GM19452 (cell line): Measurements from ENCODE around the gene NSD2.

Source experiments
- ATAC-seq: cut with Tn5 transposase; IDR thresholded peaks from one replicate; pipeline ENCODE4 v1.9.1; 2021; ENCODE audit not compliant: unreplicated experiment

NSD2 gene

DNA sequence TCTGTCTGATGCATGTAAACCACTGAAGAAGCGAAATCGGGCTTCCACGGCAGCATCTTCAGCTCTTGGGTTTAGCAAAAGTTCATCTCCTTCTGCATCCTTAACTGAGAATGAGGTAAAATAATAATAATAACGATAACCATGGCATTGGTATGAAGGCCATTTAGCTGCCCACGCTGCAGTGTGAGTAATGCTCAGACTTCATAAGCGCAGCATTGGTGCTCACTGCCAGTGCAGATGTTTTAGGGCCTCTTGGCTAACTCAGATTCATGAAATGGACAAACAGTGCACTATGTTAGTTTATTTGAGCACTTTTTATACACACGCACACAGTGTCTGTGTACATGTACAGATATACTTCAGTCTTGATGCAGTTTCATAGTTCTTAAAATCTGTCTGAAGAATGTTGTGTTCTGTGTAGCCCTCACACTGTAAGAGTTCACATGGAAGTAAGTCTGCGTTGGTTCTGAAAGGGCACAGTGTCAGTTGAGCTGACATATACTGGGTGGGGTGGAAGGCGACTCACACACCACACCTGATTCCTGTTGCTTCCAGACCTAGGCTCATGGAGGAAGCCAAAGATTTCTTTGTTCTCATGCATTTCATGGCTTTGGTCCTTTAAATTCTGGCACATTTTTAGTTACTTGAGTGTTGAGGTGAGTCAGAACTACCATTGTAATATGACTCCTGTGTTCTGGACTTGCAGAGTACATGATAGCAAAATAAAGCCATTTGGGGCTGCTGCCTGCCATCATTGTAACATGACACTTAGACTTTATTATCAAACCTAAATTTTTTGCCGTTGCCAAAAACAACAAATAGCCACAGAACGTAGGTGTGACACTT lies 68.7 kb downstream of the NSD2 start:
- no peak for ATAC-seq

DNA sequence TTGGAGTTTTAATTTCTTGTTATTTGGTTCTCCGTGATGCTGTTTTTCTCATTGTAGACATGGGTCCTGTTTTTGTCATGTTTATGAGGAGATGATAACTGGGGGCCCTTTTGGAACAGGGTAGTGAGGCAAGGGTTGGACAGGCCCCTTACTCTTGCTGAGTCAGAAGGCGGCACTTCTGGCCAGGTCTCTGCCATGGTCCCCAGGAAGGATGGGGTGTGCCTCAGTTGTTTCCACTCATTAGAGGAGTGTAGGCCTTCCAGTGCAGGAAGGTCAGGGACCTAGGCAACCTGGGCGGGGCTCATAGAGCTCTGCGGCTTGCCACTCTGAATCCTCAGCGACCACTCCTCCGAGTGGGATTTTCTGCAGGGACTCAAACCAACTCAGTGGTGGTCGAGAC lies 69.4 kb downstream of the NSD2 start:
- no peak for ATAC-seq

DNA sequence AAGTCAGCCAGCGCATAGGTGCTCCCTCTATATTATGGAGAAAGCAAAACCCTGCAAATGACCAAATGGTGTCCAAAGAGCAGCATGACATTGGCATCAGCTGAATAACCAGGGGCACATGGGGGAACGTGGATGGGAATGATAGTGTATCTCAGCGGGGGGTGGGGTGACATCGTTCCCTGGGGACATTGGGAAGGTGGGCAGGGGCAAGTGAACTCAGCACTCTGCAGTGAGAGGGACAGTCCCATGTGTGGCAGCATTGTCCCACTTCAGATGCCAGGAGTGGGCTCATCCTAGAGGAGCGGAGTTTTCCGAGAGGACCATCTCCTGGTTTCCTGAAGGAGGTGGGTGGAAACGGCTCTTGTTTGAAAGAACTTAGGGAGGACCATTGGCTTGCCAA lies 72.7 kb downstream of the NSD2 start:
- ATAC-seq = no peak

DNA sequence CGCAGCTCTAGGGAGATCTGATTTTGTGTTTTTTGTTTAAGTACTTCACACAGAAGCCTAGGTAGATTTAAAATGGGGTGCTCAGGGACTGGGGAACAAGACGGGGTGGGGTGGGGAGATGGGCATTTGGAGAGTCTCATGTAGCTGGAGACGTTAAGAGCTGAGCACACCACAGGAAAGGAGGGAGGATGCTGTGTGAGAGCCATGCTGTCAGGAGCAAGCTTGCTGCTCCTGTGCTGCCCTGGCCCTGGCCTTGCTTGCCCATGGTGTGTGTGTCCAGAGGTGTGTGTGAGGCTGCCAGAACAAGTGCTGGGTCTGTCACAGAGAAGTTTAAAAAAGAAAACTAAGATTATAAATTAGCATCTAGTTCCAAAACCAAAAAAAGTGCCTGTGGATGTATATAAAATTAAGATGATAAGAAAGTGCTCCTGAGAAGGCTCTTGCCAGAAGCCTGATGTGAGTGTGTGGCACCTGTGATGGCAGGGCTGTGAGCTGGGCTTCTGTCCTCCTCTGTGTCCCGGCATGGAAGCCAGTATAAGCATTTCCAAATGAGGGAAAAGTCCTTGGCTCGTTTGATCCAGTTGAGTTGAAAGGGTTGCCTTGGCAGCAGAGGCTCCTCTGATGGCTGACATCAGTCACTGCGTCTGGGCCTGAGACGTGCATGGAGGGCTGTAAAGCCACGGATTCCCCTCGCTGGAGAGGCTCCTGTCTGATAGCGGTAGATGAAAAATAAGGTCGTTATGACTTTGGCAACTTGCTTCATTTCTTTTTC lies 74.1 kb downstream of the NSD2 start:
- no peak for ATAC-seq

DNA sequence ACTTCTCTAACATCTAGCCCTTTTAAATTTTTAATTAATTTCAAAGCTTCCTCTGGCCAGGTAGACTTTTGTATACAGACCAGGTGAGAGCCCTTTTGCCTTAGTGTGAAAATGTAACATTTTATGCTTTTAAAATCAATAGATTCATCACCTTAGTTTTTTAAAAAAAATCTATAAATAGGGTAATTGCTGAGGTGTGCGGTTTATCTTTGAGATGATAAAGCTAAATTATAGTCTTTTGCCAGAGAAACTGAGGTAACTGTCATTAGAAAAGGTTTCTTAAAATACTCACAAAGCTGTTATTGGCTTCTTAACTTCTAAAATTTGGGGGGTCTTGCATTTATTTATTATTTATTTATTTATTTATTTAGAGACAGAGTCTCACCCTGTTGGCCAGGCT lies 74.7 kb downstream of the NSD2 start:
- ATAC-seq = no peak

DNA sequence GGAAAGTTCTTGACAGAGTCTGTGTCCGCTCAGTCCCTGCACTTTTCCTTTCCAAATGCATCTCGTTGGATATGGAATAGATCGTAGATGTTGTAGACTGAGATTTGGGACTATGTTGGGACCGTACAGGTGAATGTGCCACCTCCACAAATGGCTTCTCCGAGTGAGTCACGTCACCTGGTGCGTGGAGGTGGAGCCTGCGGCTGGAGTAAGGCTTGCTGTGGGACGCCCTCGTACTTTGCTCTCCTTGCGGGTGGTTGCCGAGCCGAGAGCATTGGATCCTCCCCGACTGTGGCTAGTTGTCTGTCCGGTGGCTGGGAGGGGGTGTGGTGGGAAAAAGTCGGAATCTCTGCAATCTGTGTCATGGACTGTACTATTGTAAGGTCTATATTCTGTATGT lies 77.0 kb downstream of the NSD2 start:
- no peak for ATAC-seq

DNA sequence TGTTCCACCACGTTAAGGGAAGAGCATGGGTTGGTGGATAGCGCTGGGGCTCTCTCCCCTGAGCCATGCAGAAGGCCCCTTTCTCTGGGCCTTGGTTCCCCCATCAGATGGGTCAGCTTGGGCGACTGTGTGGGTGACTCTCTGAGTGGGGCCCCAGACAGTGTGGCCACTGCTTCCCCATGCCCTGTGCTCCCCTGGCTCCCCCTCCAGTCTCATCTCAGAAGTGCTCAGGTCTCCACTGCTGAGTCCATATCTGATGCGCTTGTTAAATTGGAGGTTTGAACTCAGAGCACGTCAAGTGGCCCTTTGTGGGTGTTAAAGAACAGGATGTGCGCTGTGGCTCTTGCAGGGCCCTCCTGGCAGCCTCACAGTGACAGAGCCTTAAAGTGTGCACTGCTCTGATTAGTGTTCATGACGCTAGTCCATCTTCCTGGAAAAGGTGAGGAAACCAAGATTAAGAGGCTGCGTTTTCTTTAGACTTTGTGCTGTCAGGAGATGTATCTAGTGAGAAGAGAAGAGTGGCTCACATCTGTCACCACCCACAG lies 77.8 kb downstream of the NSD2 start:
- no peak for ATAC-seq

DNA sequence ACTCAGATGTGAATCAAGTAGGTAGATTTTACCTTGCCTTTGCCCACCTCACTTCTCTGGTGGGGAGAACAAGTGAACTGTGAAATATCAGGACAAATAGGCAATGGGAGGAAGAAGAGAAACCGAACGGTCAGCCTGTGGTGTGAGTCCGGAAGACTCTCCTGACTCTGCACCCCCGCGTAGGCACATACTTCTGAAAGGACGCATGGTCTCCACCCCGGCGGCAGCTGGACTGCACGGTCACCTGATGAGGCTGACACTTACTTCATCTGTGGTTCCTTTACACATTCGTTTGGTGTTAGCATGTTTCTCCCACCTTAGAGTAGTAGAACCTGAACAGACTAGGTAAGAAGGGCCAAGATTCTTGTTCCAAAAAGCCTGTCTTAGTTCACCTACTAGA lies 79.2 kb downstream of the NSD2 start:
- no peak for ATAC-seq

DNA sequence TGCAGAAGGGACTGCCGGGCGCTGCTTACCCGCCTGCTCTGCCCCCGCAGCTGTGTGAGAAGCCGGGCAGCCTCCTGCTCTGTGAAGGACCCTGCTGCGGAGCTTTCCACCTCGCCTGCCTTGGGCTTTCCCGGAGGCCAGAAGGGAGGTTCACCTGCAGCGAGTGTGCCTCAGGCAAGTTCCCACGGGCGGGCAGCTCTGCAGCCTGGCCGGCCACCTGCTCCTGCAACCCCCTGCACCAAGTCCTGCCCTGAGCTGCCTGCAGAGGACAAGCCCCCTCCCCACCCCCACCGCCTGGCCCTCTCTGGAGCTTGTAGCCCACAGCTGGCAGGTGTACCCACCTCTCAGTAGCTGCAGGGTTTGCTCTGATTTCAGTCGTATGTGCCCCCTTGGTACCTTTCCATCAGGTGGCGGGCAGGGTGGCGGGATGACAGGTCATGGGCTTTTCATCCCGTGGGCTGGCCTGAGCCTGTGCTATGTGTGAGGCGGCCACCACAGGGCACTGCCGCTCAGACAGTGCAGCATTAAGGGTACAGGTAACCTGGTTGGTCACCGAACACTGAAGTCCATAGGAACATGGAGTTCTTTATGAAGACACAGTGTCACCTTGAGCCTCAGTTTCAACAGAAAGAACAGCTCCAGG lies 81.0 kb downstream of the NSD2 start:
- no peak for ATAC-seq

DNA sequence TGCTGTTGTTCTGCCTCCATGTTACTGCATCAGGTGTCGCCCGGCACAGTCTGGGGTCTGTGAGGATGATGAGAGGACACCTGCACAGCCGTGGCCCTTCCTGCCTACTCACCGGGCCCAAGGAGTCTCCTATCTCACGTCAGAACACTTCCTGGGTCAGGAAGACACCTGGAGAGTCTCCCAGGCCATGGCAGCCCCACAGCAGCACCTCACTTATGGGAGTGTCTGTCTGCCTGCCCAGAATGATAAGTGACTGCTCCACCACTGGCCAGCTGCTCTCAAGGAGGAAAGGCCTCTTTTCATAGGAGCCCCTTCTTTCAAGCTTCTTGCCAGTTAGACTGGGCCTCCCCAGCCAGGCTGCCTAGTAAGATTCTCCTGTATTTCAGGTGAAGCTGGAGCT lies 81.5 kb downstream of the NSD2 start:
- no peak for ATAC-seq

DNA sequence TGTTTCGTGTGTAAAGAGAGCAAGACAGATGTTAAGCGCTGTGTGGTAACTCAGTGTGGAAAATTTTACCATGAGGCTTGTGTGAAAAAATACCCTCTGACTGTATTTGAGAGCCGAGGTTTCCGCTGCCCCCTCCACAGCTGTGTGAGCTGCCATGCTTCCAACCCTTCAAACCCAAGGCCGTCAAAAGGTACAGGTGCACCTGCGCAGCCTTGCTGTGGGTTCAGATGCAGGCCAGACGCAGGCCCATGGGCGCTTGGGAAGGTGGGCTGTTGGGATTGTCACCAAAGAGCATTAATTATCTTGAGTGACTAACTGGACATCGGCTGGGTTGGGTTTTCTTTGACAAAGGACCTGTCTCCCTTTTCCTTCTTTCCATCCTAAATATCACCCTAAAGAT lies 82.1 kb downstream of the NSD2 start:
- ATAC-seq = no peak

DNA sequence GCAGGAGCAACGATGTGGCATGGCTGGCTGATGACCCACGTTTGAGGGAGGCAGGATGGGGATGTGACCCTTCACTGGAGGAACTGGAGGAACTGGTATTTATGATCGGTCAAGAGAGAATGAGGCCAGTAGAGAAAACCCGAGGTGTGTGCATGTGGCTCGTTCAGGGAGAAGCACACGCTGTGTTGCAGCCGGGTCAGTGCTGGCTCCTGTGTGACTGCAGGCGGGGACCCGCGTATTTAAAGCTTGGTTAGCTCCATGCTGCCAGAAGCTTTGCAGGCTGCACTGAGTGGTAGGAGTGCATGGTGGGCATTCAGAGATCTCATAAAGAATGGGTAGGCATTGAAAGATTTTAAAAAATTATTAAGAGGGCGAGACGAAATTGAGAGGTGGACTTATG lies 85.4 kb downstream of the NSD2 start:
- ATAC-seq = no peak

DNA sequence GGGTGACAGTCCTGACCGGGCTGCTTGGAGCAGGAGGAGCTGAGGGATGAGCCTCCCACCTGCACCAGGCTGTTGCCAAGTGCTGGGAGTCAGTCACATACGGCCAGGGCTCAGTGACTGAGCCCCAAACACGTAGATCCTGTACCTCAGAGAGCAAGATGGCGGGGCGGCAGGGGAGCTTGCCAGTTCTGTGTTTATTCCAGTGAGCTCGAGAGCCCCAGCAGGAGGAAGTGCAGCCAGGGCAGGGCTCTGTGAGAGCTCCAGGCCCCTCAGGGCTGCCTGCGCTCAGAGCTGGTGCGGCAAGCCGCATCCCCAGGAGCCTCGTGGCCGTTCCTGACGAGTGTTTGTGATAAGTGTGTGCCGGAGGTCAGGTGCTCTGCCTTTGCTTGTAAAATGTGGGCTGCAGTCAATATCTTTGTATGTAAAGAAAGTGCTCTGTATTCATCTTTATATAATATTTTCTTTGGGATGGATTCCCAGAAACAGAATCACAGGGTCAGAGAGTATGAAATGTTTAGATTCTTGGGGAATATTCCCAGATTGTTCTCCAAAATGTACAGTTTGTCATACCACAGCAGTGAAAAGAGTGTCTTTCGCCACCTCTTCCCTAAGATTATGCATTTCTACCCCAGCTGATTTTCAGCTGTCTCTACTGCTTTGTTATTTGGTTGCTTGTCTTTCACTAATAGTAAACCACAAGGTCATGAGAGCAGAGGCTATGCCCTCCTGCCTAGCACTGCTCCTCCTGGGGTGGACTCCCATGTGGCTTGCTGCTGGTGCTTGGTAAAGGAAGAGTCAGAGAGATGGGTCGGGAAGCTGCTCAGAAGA lies 87.3 kb downstream of the NSD2 start:
- ATAC-seq = no peak

DNA sequence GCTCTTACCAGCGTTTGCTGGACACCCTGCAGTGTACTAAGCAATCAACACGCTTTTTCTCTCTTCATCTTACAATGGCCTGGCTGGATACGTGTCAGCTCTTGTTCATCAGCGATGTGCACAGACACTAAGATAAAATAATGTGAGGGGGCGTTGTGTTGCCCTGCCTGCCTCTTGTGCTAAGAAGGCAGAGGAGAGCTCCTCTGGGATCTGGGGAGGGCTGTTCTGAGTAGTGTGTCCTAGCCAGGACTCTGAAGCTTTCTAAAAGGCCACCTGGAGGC lies 87.9 kb downstream of the NSD2 start:
- ATAC-seq = no peak

DNA sequence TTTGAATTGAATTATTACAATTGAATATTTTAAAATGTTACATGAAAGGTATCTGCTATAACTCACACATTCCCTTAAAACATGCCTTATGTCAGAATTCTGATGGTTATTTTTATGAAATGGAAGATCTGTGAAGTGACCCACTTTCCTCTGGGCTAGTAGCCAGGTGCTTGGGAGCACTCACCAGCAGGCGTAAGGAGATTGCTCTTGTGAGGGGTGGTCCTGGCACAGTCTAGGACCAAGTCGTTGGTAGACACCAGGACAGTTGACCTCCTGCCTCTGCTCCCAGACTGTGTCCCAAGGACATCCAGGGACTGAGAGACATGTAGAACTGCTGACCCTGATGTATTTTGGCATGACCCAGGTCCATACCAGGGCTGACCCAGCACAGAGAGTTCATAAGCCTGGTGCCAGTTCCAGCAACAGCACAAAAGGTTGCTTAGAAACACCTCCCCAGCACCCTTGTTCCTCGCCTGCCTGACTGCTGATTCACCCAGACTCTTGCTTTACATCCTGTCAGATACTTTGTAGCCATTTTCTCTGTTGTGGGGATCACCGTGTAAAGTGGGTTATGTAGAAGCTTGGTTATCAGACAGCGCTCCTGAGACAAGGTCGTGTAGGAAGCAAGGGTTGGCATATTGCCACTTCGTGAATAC lies 89.1 kb downstream of the NSD2 start:
- no peak for ATAC-seq

DNA sequence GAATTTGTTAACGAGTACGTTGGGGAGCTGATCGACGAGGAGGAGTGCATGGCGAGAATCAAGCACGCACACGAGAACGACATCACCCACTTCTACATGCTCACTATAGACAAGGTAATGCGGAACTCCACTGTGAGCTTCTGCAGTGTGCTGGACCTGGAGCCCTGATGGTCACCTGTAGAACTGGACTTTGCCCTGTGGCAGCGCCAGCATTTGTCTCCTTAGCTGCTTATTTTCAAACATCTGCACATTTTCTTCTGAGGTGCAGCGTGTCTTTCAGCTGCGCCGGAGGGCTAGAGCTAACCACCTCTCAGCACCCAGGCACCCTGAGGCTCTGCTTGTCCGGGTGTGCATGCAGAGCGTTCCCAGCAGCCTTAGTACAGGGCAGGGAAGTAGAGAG lies 89.8 kb downstream of the NSD2 start:
- ATAC-seq = no peak

DNA sequence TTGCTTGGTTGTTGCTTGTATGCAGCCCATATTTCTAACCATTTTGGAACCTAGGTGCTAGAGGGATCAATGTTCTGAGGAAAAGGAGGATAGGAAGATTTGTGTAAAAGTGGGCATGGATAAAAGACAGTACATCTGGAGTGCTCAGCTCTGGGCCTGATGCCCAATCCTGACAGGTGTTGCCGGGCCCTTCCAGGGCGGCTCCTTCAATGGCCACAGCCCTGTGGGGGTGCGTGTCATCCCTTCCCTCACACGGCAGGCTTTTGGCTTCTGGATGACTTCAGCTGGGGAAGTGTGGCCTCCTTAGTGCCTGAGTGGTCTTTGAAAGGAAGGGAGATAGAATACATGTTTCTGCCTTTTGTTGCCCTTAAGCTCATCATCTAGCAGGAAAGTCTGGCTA lies 90.4 kb downstream of the NSD2 start:
- ATAC-seq = no peak

DNA sequence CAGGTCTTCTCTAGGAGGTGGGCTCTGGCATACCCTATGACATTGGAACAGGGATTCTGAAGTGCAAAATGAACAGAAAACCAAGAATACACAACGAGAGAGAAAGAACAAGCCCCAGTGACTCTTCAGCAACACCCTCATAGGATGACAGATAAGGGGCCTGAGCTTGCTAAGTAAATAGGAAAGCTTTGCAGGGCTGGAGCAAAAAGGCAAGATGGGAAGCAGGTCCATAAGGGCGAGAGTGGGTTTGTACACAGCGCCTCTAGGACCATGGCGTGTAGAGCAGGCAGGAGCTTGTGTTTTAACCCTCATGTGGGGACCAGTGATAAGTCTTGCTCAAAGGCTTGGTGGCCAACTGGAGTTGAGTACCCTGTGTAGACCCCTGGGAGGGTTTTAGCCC lies 91.8 kb downstream of the NSD2 start:
- no peak for ATAC-seq

DNA sequence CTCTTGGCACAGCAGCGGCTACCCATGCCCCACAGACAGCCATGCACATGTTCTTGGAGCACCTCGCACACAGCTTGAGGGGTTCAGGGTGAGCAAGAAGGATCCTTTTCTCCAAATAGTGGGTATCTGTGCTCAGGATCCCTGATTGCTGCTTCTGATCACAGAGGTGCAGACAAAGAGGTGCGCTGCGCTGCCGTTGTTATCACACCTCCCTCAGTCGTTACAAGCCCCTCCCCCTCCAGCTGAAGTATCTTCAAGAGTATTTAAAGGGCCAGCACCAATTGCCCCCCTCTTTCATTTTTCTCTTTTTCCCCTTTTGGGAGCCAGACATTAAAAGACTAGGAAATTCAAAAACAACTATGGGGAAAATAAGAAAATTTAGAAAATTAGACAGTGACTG lies 93.2 kb downstream of the NSD2 start:
- no peak for ATAC-seq

DNA sequence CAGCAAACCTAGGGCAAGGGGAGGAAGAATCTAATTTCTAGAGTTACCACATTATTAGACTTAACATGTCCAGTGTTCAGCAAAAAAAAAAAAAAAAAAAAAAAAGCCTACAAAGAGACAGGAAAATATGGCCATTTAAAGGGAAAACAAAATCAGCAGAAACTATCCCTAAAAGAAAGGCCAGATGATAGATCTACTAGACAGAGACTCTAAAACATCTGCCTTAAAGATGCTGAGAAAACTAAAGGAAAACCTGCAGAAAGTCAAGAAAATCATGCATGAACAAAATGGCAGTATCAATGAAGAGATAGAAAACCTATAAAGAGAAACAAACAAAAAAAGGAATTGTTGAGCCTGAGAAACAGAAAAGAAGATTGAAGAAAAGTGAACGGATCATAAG lies 93.8 kb downstream of the NSD2 start:
- no peak for ATAC-seq
